HG02938 (cell line): ENCODE results near the gene LRRC58.
"Not testable (repeated sequence)": the region's sequence is repeated elsewhere in the genome, so short reads cannot be mapped to it uniquely, and the experiment has no call there.

ENCODE experiments used
- ATAC-seq: cut with Tn5 transposase; IDR thresholded peaks from one replicate; pipeline ENCODE4 v1.9.1; 2021; ENCODE audit warnings: mild to moderate bottlenecking, moderate library complexity; ENCODE audit not compliant: unreplicated experiment

Gene LRRC58

GRCh38 chr3:120341658-120342346 lies 7.4 kb downstream of the LRRC58 start:
- no peak for ATAC-seq

DNA sequence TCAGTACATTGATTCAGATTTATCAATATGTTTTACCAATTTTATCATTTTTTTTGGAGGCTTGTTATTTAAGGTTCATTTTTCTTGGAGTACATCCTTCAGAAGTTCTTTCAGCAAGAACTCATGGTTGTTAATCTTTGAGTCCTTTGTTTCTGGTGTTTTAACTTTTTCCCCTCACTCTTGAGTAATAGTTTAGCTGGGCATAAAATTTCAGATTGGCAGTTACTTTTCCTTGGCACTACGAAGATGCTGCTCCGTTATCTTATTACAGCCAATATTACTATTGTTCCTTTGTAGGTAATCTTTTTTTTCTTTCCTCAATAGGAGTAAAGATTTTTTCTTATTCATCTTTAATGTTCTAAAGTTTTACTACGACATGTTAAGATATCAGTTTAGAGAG lies 9.8 kb downstream of the LRRC58 start:
- no peak for ATAC-seq

GRCh38 chr3:120338517-120338916 lies 10.6 kb downstream of the LRRC58 start:
- ATAC-seq, result no peak

GRCh38 chr3:120332646-120333045 lies 16.5 kb downstream of the LRRC58 start:
- no peak for ATAC-seq

GRCh38 chr3:120331076-120331475 lies 18.1 kb downstream of the LRRC58 start:
- ATAC-seq, result no peak

DNA sequence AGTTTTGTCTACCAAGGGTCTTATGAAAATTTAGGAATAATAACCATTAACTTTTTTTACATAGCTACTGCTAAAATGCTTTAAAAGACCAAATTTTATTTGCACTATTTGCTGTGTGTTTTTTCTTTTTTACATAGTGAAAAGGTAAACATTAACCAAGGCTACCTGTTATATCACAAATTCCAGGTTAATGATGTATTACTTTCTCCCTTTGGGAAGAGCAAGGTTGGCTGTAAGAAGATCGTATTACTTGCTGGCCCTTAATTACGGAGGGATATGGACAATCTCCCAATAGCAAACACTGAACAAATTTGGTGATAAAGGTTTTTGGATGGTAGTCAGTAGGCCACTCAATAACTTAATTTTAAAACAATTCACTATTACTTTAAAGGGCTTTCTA lies 22.4 kb downstream of the LRRC58 start:
- no peak for ATAC-seq

GRCh38 chr3:120324190-120324589 lies 25.0 kb downstream of the LRRC58 start:
- no peak for ATAC-seq

- not testable (repeated sequence) for ATAC-seq
Measured at GRCh38 chr3:120323761-120324160, 25.4 kb downstream of the LRRC58 start.

DNA sequence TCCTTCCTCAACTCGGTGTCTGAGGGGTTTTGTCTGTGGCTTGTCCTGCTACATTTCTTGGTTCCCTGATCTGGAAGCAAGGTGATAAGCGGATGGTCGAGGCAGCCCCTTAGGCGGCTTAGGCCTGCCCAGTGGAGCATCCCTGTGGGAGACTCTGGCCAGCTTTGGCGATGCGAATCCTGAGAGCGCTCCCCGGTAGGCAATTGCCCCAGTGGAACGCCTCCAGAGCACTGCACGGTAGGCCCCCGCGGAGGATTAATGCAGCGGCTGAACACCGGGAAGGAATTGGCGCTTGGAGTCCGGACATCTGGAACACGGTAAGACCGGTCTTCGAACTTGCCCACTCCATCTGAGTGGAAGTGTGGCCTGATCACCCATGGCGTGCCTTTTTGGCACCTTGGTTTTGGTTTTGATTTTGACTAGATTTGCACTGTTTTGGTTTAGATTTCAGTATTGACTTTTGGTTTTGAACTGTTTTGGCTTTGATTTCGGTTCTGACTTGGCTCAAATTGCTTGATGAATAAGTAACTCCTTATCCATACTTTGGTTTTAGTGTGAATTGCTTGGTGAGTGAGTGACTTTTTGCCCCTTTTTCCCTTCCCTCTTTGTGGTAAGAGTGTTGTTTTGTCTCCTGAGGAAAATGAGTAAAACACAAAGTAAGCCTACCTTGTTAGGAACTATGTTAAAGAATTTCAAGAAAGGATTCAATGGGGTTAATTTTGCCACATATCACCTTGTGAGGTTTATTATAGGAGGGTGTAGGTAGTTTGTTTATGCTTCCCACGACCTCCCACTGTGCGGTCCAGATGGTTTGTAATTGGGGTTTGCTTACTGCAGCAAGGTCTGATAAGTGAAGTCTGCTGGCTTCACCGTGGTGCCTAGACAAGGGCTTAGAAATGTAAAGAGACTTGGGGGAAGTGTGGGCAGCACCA lies 37.0 kb downstream of the LRRC58 start:
- no peak for ATAC-seq

GRCh38 chr3:120306519-120307455 lies 42.4 kb downstream of the LRRC58 start:
- no peak for ATAC-seq

GRCh38 chr3:120304616-120305015 lies 44.5 kb downstream of the LRRC58 start:
- no peak for ATAC-seq

GRCh38 chr3:120302361-120302760 lies 46.8 kb downstream of the LRRC58 start:
- ATAC-seq, result no peak

GRCh38 chr3:120300971-120301370 lies 48.2 kb downstream of the LRRC58 start:
- ATAC-seq, result no peak

GRCh38 chr3:120299403-120299802 lies 49.8 kb downstream of the LRRC58 start:
- no peak for ATAC-seq

- no peak for ATAC-seq
Measured at GRCh38 chr3:120298996-120299395, 50.2 kb downstream of the LRRC58 start.

DNA sequence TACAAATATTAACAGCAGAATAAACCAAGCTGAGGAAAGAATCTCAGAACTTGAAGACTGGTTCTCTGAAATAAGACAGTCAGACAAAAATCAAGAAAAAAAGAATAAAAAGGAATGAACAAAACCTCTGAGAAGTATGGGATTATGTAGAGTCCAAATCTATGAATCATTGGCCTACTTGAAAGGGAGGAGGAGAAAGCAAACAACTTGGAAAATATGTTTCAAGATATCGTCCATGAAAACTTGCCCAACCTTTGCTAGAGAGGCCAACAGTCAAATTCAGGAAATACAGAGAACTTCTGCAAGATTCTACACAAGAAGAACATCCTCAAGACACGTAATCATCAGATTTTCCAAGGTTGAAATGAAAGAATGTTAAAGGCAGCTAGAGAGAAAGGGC lies 57.6 kb downstream of the LRRC58 start:
- ATAC-seq, result not testable (repeated sequence)

DNA sequence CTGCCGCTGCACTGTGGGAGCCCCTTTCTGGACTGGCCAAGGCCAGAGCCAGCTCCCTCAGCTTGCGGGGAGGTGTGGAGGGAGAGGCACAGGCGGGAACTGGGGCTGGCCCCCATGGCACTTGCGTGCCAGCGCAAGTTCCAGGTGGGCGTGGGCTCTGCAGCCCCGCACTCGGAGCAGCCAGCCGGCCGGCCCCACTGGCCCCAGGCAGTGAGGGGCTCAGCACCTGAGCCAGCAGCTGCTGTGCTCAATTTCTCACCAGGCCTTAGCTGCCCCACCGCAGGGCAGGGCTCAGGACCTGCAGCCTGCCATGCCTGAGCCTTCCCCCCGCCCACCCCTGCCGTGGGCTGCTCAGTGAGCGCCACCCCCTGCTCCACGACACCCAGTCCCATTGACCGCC lies 59.5 kb downstream of the LRRC58 start:
- ATAC-seq, result no peak

DNA sequence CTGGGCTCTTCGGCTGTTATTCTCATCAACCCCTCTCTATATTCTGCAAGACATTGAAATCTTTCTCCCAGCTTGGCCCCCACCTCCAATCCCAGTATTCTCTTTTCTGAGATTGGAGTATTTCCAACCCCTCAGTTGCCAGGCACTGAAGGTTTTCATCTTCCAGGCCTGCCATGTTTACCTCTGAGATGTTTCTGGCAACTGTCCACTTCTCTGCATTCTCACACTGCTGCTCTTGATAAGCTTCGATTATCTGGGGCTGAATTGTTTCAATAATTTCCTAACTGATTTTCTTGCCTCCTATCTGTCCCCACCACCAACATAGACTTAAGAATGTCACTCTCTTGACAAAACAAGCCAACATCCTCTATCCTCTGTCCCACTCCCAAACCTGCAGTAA lies 62.7 kb downstream of the LRRC58 start:
- ATAC-seq, result no peak

- ATAC-seq, result no peak
Measured at GRCh38 chr3:120285508-120285841, 63.7 kb downstream of the LRRC58 start.

DNA sequence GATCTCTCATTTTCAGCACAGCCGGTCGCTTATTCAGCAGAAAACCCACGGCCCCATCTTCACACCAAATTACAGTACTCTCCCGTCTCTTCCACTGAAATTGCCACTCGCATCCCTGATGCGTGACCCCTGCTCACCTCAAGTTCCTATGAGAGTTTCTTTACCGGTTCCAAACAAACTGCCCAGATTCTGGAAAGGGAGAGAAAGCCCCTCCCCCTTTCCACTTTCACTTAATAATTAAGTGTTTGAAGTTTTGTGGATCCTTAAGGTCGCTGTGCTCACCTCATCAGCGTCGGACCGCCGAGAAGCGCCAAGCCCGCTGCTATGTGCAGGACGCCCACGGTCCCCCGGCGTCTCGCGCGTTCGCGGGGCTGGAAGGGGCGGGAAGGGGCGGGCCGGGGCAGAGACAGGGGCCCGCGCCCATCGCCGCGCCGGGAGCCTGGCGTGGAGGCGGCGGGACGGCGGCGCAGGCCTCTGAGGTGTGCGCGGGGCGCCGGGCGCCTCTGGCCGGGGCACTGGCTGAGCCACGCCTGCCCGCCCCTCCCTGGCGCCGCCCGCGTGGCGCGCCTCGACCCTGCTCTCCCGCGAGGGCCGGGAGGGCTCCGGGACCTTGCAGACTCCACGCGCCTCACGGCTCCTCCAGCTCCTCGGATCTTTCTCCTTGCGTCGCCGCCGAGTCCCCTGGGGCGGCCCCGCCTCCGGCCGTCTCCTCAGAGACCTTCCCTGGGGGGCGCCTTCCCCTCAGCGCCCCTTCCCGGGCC lies 64.2 kb downstream of the LRRC58 start, which contains the start of gene GPR156:
Gene GPR156, minus strand, starts transcription at position 476 of the 761 bp plus-strand sequence. CDS start 41,124 bp downstream, outside the sequence.
- no peak for ATAC-seq
